Measurements from ENCODE around the gene SPAG5. TPM values are rescaled to one million over a fixed set of nuclear protein-coding genes. Genes with fewer than 3 reads are reported as not detected.

SPAG5 gene
- total RNA-seq, 1 experiment from 2014 or later = 86.6 TPM

DNA sequence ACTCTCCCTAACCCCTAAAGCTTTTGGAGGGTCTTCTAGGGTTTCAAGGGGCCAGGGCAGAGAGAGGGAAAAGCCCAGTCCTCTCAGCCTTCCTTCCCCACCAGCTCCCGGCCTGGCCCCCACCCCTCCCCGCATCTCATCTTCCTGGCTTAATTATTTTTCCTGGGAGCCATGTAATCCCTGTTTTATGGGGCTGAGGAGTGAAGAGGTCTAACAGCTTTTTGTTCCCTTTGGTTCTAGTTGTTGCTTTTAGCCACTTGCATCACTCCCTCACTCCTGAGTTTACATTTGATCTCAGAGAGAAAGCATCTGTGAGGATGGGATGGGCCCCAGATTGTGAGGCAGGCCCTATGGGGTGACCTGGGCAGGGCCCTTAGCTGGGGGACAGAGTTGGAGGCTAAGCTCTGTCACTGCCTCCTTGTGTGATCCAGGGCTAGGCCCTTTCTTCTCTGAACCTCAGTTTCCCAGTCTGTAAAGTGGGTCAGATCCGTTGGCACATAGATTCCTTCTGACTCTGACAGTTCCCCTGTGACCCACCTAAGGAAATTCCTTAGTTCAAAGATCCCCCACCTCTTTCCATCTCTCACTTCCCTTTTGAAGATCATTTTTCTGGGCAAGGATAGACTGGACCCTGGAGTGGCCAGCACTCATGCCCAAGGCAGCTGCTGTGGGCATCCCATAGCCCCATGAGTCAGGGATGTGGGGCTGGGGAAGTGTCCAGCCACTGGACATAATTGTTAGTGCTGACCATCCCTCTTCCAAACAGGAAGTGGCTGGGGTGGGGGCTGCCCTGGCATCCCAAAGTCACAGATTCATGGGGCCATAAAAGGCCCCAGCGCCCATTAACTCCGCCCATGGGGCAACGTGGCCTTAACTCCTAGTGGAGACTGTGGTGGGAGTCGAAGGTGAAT is 66.5 kb downstream of the SPAG5 start:
- POLR2A ChIA-PET (ENCODE audit: unreplicated experiment) = no interaction called here
- Histone ChIP-seq H3K9ac (ENCODE audit: low read length) (no peak overlapping the region), H3K9me2 (replicated peaks; ENCODE audit: low read length) (no peaks in the 10 kb centered on the region), H3K27ac (ENCODE audit: low read length) (no peak overlapping the region), H3K4me1 (ENCODE audit: insufficient read depth, low read length) (peaks cover 27% of the 10 kb centered on the region), H3K4me3 (ENCODE audit: low read length) (no peak overlapping the region), H3K79me2 (ENCODE audit: low read length) (no peaks in the 10 kb centered on the region), H3K36me3 (ENCODE audit: low read depth, low read length) (no peaks in the 10 kb centered on the region), H3K4me2 (ENCODE audit: low read length) (no peak overlapping the region), H4K20me1 (ENCODE audit: low read length) (no peaks in the 10 kb centered on the region), H3K27me3 (ENCODE audit: low read length) (no peaks in the 10 kb centered on the region), H2AFZ (ENCODE audit: low read length) (no peak overlapping the region), H3F3A (ENCODE audit: low read length, unreplicated experiment) (no peaks in the 10 kb centered on the region), H3K9me3 (ENCODE audit: low read length) (no peaks in the 10 kb centered on the region)
- CTCF ChIA-PET = no interaction called here
- ATAC-seq (no peak), DNase-seq (no peak)
- TF ChIP-seq EZH2 (IDR thresholded peaks at IDR 0.05; ENCODE audit: low read length, unreplicated experiment) (no peak), EZH2phosphoT487 (IDR thresholded peaks at IDR 0.05; ENCODE audit: borderline replicate concordance, low read length) (no peak)
- TF ChIP-seq, protein P1, sequence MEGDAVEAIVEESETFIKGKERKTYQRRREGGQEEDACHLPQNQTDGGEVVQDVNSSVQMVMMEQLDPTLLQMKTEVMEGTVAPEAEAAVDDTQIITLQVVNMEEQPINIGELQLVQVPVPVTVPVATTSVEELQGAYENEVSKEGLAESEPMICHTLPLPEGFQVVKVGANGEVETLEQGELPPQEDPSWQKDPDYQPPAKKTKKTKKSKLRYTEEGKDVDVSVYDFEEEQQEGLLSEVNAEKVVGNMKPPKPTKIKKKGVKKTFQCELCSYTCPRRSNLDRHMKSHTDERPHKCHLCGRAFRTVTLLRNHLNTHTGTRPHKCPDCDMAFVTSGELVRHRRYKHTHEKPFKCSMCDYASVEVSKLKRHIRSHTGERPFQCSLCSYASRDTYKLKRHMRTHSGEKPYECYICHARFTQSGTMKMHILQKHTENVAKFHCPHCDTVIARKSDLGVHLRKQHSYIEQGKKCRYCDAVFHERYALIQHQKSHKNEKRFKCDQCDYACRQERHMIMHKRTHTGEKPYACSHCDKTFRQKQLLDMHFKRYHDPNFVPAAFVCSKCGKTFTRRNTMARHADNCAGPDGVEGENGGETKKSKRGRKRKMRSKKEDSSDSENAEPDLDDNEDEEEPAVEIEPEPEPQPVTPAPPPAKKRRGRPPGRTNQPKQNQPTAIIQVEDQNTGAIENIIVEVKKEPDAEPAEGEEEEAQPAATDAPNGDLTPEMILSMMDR (conservative IDR thresholded peaks at IDR 0.05; ENCODE audit: low read depth, low read length) = no peak
- BruUV-seq (replicated peaks) = no TSS peak
- intact Hi-C loops (cut with micrococcal nuclease) = no loop called here

DNA sequence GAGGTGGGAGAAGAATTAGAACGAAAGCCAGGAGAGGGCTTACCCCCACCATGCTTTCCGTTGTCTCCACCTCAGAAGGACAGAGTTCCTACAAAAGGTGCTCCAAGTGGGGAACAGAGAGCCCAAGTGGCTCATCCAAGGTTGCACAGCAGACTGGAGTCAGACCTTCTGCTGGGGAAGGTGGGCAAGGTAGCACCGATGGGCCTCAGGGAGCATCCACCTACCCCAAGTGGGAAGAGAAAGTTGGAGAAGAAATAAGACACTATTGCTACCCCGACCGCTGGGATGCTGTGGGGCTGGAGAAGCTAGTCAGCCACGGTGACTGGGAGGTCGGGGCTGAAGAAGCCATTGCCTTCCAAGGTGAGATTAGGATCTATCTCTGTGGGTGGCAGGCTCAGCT is 67.9 kb downstream of the SPAG5 start:
- H4K20me1 ChIP-seq (ENCODE audit: low read length) = no peaks in the 10 kb centered on the region
- peaks cover 27% of the 10 kb centered on the region for H3K4me1 ChIP-seq (ENCODE audit: insufficient read depth, low read length)
- ATAC-seq (no peak), DNase-seq (no peak)
- no peaks in the 10 kb centered on the region for H3F3A ChIP-seq (ENCODE audit: low read length, unreplicated experiment)
- H3K27me3 ChIP-seq (ENCODE audit: low read length) = no peaks in the 10 kb centered on the region
- no peak overlapping the region for H2AFZ ChIP-seq (ENCODE audit: low read length)
- no peaks in the 10 kb centered on the region for H3K9me2 ChIP-seq (replicated peaks; ENCODE audit: low read length)
- H3K4me2 ChIP-seq (ENCODE audit: low read length) = no peak overlapping the region
- H3K27ac ChIP-seq (ENCODE audit: low read length) = no peak overlapping the region
- intact Hi-C loops (cut with micrococcal nuclease) = no loop called here
- H3K36me3 ChIP-seq (ENCODE audit: low read depth, low read length) = no peaks in the 10 kb centered on the region
- no peak overlapping the region for H3K4me3 ChIP-seq (ENCODE audit: low read length)
- no TSS peak for BruUV-seq (replicated peaks)
- CTCF ChIA-PET = no interaction called here
- H3K9me3 ChIP-seq (ENCODE audit: low read length) = no peaks in the 10 kb centered on the region
- POLR2A ChIA-PET (ENCODE audit: unreplicated experiment) = no interaction called here
- no peaks in the 10 kb centered on the region for H3K79me2 ChIP-seq (ENCODE audit: low read length)
- TF ChIP-seq, protein P1 (conservative IDR thresholded peaks at IDR 0.05; ENCODE audit: low read depth, low read length) = no peak
- TF ChIP-seq EZH2 (IDR thresholded peaks at IDR 0.05; ENCODE audit: low read length, unreplicated experiment) (no peak), EZH2phosphoT487 (IDR thresholded peaks at IDR 0.05; ENCODE audit: borderline replicate concordance, low read length) (no peak)
- no peak overlapping the region for H3K9ac ChIP-seq (ENCODE audit: low read length)

DNA sequence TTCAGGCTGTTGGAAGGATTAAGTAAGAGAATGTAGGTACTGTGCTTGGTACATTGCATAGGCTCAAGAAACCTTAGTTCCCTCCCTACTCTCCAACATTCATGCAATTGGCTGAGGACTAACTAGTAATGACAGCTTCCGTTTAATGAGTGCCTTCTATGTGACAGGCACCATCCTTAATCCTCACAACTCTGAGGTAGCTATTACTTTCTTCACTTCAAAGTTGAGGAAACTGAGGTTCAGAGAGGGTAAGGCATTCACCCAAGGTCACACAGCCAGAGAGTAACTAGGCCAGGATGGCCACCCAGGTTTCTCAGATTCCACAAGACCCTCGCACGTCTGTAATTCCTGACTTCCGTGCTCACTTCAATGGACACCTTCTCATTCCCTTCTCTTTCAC is 68.6 kb downstream of the SPAG5 start:
- Histone ChIP-seq H2AFZ (ENCODE audit: low read length) (no peak overlapping the region), H3K36me3 (ENCODE audit: low read depth, low read length) (no peaks in the 10 kb centered on the region), H3K9ac (ENCODE audit: low read length) (no peak overlapping the region), H3K79me2 (ENCODE audit: low read length) (no peaks in the 10 kb centered on the region), H3K4me3 (ENCODE audit: low read length) (no peak overlapping the region), H3K4me1 (ENCODE audit: insufficient read depth, low read length) (peaks cover 34% of the 10 kb centered on the region), H3K27ac (ENCODE audit: low read length) (no peak overlapping the region), H3K9me3 (ENCODE audit: low read length) (no peaks in the 10 kb centered on the region), H3K27me3 (ENCODE audit: low read length) (no peaks in the 10 kb centered on the region), H3K9me2 (replicated peaks; ENCODE audit: low read length) (no peaks in the 10 kb centered on the region), H3F3A (ENCODE audit: low read length, unreplicated experiment) (no peaks in the 10 kb centered on the region), H3K4me2 (ENCODE audit: low read length) (no peak overlapping the region), H4K20me1 (ENCODE audit: low read length) (no peaks in the 10 kb centered on the region)
- BruUV-seq (replicated peaks) = no TSS peak
- DNase-seq (no peak), ATAC-seq (no peak)
- ChIA-PET CTCF (no interaction called here), POLR2A (ENCODE audit: unreplicated experiment) (no interaction called here)
- TF ChIP-seq, protein P1 (conservative IDR thresholded peaks at IDR 0.05; ENCODE audit: low read depth, low read length) = no peak
- no peak for TF ChIP-seq EZH2phosphoT487 (IDR thresholded peaks at IDR 0.05; ENCODE audit: borderline replicate concordance, low read length)
- no peak for TF ChIP-seq EZH2 (IDR thresholded peaks at IDR 0.05; ENCODE audit: low read length, unreplicated experiment)
- intact Hi-C loops (cut with micrococcal nuclease) = no loop called here

All from PC-3 (cell line).